Suprapubic skin (tissue), 4 donors: ENCODE measurements around the gene EHD4. TPM values are rescaled to one million over a fixed set of nuclear protein-coding genes. Genes with fewer than 3 reads are reported as not detected.

Source experiments
- DNase-seq, 2 donors: peaks; one replicate each; pipeline ENCODE4 v3.0.0-alpha.2; 2019; ENCODE audit warnings: low spot score in 2 of 2
- H3K27ac ChIP-seq: fragments of 200-600 bp; sonication (generic); one replicate; pipeline ENCODE4 v1.5.1; 2019
- H3K27me3 ChIP-seq: fragments of 200-600 bp; sonication (generic); one replicate; pipeline ENCODE4 v1.5.1; 2019
- H3K36me3 ChIP-seq: fragments of 200-600 bp; sonication (generic); one replicate; pipeline ENCODE4 v1.5.1; 2019
- H3K4me1 ChIP-seq: fragments of 200-600 bp; sonication (generic); one replicate; pipeline ENCODE4 v1.5.1; 2019
- H3K4me3 ChIP-seq: fragments of 200-600 bp; sonication (generic); one replicate; pipeline ENCODE4 v1.5.1; 2019; ENCODE audit warnings: mild to moderate bottlenecking
- H3K9me3 ChIP-seq: fragments of 200-600 bp; sonication (generic); one replicate; pipeline ENCODE4 v1.5.1; 2019
- EP300 ChIP-seq: sonication (generic); formaldehyde crosslinking; IDR thresholded peaks from one replicate; pipeline ENCODE4 v1.6.1; 2017; ENCODE audit warnings: antibody characterized with exemption
- POLR2A ChIP-seq, 2 donors: fragments of 450-650 bp; IDR thresholded peaks; one replicate each; pipeline ENCODE4 v1.6.1; 2017; ENCODE audit warnings: antibody characterized with exemption in 2 of 2, mild to moderate bottlenecking in 2 of 2, moderate library complexity in 2 of 2
- POLR2AphosphoS5 ChIP-seq, 3 donors: sonication (generic); formaldehyde crosslinking; IDR thresholded peaks; one replicate each; pipeline ENCODE4 v1.6.1; 2017; ENCODE audit warnings: antibody characterized with exemption in 3 of 3
- WGBS: methylation state at CpG from one replicate; pipeline ENCODE4 v1.1.5; 2018; 5-methylcytosine and 5-hydroxymethylcytosine counted together
- total RNA-seq, 4 donors: library from RNA; depleted of rRNA; stranded (reverse); fragments of >200 nt; gene quantifications; one replicate each; pipeline ENCODE4 v1.1.0, GENCODE V29; 2016
- TF ChIP-seq, protein P1 (sequence below), 2 donors: fragments of 200-600 bp in 1 of 2; fragments of 450-650 bp in 1 of 2; sonication (generic) in 1 of 2; IDR thresholded peaks; one replicate each; pipeline ENCODE4 v1.5.1; 2016 to 2019; ENCODE audit warnings: antibody characterized with exemption in 2 of 2, mild to moderate bottlenecking in 1 of 2, moderate library complexity in 1 of 2

The EHD4 gene
- total RNA-seq, 4 donors from 2014 or later = 16.0 to 31.4 (median 20.9) TPM

DNA sequence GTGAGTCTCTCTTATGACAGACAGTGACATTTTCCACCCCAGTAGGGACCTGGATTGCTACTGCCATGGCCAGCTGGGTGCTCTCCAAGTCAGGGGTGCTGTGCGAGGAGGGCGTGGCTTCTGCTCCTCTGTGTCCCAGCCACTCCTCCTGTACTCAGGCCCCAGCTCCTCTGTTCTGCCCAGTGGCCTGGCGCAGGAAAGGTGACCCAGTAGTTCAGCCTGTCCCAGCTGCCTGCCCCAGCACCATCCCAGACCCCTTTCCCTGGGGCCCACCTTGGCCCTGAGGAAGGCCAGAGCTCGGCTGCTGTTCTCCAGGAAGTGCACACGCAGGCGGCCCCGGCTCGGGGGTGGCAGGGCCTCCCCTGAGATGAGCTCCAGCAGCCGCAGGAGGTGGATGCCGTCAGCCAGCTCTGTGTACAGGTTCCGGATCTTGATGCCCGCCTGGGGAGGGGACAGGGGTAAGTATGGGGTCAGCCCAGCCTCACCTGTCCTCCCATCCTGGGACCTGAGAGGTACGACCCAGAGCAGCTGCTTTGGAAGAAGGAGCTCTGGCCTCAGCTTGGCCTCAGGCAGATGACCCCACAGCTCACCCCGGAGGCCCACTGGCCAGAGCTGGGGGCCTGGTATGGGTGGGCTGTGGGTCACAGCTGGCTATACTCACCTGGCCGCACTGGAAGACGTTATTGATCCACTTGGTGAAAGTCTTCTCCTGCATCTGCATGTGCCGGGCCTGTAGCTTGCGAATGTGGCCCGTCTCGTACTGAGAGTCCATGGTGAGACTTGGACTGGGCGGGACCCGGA lies 79.5 kb downstream of the EHD4 start:
- Histone ChIP-seq H3K4me1 (peaks cover 26% of the 10 kb centered on the region), H3K9me3 (no peaks in the 10 kb centered on the region), H3K36me3 (peaks cover 5% of the 10 kb centered on the region), H3K27me3 (no peaks in the 10 kb centered on the region), H3K4me3 (no peak overlapping the region), H3K27ac (no peak overlapping the region)
- TF ChIP-seq, protein P1, sequence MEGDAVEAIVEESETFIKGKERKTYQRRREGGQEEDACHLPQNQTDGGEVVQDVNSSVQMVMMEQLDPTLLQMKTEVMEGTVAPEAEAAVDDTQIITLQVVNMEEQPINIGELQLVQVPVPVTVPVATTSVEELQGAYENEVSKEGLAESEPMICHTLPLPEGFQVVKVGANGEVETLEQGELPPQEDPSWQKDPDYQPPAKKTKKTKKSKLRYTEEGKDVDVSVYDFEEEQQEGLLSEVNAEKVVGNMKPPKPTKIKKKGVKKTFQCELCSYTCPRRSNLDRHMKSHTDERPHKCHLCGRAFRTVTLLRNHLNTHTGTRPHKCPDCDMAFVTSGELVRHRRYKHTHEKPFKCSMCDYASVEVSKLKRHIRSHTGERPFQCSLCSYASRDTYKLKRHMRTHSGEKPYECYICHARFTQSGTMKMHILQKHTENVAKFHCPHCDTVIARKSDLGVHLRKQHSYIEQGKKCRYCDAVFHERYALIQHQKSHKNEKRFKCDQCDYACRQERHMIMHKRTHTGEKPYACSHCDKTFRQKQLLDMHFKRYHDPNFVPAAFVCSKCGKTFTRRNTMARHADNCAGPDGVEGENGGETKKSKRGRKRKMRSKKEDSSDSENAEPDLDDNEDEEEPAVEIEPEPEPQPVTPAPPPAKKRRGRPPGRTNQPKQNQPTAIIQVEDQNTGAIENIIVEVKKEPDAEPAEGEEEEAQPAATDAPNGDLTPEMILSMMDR (IDR thresholded peaks at IDR 0.05) = no peak
- no peak for TF ChIP-seq POLR2A (IDR thresholded peaks at IDR 0.05)
- TF ChIP-seq POLR2AphosphoS5 (IDR thresholded peaks at IDR 0.05) = no peak
- TF ChIP-seq EP300 = no peak
- 73% methylated on average over 9 of the region's 22 CpGs for WGBS
- peak; percentile 66 to 76 for DNase-seq

DNA sequence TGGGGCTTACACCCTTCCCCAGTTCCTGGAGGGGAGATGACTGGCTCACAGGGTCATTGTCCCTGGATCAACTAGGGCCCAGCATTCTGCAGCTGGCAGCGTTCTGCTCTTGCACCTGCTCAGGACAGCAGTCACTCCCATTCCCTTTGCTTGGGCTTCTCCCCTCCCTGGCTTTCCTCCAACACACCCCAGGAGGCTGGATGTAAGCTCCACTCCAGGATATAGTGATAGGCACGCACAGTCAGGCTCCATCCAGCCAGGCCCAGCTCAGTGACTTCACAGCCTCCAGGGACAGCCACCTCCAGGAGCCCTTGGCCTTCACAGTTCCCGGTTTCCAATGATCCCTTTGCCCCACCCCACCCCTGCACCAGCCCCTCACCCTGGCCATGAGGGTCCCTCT lies 80.4 kb downstream of the EHD4 start:
- Histone ChIP-seq H3K4me1 (peaks cover 26% of the 10 kb centered on the region), H3K27ac (no peak overlapping the region), H3K4me3 (no peak overlapping the region), H3K36me3 (no peaks in the 10 kb centered on the region), H3K27me3 (no peaks in the 10 kb centered on the region), H3K9me3 (no peaks in the 10 kb centered on the region)
- TF ChIP-seq EP300 (no peak), POLR2A (IDR thresholded peaks at IDR 0.05) (no peak), POLR2AphosphoS5 (IDR thresholded peaks at IDR 0.05) (no peak)
- TF ChIP-seq, protein P1 (IDR thresholded peaks at IDR 0.05) = no peak
- DNase-seq = no peak
- WGBS = 88% methylated on average over 3 of the region's 3 CpGs

DNA sequence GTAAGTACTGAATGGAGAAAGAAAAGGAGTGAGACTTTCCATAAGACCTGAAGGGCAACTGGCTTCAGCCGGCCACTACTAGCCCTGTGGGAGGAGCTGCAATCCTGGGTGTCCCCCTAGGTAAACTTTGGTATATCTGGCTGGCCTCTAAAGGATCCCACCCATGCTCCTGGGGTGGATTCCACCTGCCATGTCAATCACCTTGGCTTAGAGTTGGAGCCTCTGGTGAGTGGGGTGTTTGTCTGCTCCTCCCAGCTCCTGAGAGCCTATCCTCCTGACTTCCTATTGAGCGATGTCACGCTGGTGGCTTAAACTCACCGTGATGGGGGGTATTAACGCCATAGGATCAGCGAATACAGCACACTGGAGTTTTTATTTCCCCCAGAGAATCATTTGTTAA lies 81.1 kb downstream of the EHD4 start:
- Histone ChIP-seq H3K4me1 (peaks cover 26% of the 10 kb centered on the region), H3K36me3 (no peaks in the 10 kb centered on the region), H3K4me3 (no peak overlapping the region), H3K27ac (no peak overlapping the region), H3K9me3 (no peaks in the 10 kb centered on the region), H3K27me3 (no peaks in the 10 kb centered on the region)
- DNase-seq = no peak
- WGBS = 94% methylated on average over 6 of the region's 6 CpGs
- TF ChIP-seq POLR2AphosphoS5 (IDR thresholded peaks at IDR 0.05) = no peak

DNA sequence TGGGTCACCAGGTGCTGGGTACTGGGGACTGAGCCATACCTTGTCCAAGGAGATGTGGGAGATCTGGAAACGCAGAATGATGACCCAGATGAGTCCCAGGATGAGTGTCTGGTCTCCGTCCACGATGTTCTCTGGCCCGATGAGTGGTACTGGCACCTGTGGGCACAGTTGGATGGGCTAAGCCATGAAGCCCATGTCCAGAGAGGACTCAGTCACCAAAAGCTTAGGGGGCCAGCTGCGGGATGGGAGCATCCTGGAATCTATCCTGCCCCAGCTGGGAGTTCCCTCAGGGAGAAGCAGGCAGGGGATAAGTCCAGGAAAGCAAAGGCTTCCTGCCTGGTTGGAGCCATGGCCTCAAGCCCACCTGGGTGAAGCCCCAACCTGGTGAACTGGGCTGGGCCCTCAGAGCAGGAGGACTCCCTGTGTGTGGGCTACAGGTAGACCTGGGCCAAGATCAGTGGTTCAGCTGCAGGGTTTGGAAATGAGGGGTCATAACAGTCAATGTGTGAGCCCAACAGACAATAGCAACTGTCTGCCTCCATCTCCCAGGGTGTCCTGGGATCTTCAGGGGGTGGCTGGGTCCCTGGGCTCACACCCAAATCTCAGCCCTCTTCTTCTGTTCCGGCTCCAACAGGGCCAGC lies 82.2 kb downstream of the EHD4 start:
- WGBS = 20% methylated on average over 1 of the region's 6 CpGs
- Histone ChIP-seq H3K27ac (no peak overlapping the region), H3K4me3 (no peak overlapping the region), H3K4me1 (peaks cover 25% of the 10 kb centered on the region), H3K9me3 (no peaks in the 10 kb centered on the region), H3K36me3 (no peaks in the 10 kb centered on the region), H3K27me3 (no peaks in the 10 kb centered on the region)
- TF ChIP-seq EP300 = no peak
- no peak for TF ChIP-seq POLR2A (IDR thresholded peaks at IDR 0.05)
- TF ChIP-seq POLR2AphosphoS5 (IDR thresholded peaks at IDR 0.05) = no peak
- DNase-seq = peak in 1 of 2 donors; percentile 70

DNA sequence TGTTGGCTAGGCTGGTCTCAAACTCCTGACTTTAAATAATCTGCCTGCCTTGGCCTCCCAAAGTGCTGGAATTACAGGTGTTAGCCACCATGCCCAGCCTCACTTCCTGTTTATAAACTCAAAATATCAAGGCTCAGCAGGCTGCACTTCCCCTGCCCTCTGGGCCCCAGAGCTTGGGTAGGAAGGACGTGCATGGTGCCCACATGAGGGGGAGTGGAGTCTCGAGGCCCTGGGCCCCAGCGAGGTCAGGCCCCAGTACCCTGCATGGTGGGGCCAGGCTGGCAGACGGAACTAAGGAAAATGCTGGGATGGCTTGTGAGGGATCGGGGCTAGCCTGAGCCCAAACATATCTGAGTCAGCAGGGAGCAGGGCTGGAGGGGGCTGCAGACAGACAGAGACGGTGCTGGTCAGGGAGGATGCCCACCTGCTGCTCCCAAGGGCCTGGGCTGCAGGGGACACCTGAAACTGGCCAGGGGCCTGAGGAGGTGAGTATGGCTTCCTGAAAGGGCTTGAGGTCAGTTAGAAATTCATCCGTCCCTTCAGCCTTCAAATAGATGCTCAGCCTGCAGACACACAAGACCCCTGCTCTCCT lies 83.6 kb downstream of the EHD4 start:
- TF ChIP-seq POLR2A (IDR thresholded peaks at IDR 0.05) = no peak
- no peak for TF ChIP-seq EP300
- TF ChIP-seq, protein P1 (IDR thresholded peaks at IDR 0.05) = no peak
- no peak for TF ChIP-seq POLR2AphosphoS5 (IDR thresholded peaks at IDR 0.05)
- Histone ChIP-seq H3K9me3 (no peaks in the 10 kb centered on the region), H3K27me3 (no peaks in the 10 kb centered on the region), H3K27ac (no peak overlapping the region), H3K4me3 (no peak overlapping the region), H3K4me1 (peaks cover 11% of the 10 kb centered on the region), H3K36me3 (no peaks in the 10 kb centered on the region)
- no peak for DNase-seq
- WGBS = 91% methylated on average over 1 of the region's 7 CpGs

DNA sequence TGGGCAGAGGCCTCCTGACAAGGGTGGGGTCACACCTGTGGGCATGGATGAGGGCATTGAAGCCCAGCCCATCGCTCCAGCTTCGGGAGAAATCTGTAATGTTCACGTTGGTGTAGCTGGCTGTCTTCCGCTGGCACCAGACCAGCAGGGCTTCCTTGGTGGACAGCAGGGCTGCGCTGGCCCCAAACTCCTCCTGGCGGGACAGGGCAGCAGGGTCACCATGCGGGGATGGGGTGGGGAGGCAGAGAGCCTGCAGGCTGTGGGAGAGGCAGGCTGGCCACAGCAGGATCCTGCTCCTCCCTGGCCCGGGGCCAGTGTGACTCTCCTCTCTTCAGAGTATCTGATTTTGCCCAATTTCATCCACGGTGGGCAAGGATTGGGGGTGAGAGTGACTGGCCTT lies 84.5 kb downstream of the EHD4 start:
- Histone ChIP-seq H3K4me1 (peaks cover 6% of the 10 kb centered on the region), H3K4me3 (no peak overlapping the region), H3K27me3 (no peaks in the 10 kb centered on the region), H3K9me3 (no peaks in the 10 kb centered on the region), H3K27ac (no peak overlapping the region), H3K36me3 (no peaks in the 10 kb centered on the region)
- WGBS = 84% methylated on average over 2 of the region's 9 CpGs
- no peak for TF ChIP-seq EP300
- TF ChIP-seq POLR2AphosphoS5 (IDR thresholded peaks at IDR 0.05) = no peak
- no peak for TF ChIP-seq POLR2A (IDR thresholded peaks at IDR 0.05)
- TF ChIP-seq, protein P1 (IDR thresholded peaks at IDR 0.05) = no peak
- DNase-seq = no peak
